ENCODE results near the gene MEFV. TPM values are rescaled to one million over a fixed set of nuclear protein-coding genes. Genes with fewer than 3 reads are reported as not detected.
"Not testable (repeated sequence)": the region's sequence is repeated elsewhere in the genome, so short reads cannot be mapped to it uniquely, and the experiment has no call there.

Gene MEFV
- total RNA-seq, 1 donor from 2014 or later, result not detected

DNA sequence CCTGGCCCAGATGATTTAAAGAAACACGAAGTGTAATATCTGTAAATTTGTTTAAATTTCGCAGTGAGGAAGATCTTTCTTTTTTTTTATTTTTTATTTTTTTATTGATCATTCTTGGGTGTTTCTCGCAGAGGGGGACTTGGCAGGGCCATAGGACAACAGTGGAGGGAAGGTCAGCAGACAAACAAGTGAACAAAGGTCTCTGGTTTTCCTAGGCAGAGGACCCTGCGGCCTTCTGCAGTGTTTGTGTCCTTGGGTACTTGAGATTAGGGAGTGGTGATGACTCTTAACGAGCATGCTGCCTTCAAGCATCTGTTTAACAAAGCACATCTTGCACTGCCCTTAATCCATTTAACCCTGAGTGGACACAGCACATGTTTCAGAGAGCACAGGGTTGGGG, 14.3 kb upstream of the MEFV start:
- not testable (repeated sequence) for DNase-seq (ENCODE audit: low read depth, low spot score)

DNA sequence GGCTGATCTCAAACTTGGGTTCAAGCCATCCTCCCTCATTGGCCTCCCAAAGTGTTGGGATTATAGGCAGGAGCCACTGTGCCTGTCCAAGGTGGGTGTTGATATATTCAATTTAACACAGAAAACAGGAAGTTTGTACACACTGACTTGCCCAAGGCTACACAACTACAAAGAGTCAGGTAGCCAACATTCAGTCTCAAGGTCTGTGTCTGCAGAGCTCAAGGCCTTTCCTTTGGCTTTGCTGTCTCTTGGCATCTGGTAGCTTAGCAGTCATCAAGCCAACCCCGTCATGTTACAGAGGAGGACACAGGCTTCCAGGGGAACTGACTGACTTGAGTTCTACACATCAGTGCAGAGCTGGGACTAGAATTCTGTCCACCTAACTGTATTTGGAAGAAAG, 11.9 kb upstream of the MEFV start:
- no peak for DNase-seq (ENCODE audit: low read depth, low spot score)

DNA sequence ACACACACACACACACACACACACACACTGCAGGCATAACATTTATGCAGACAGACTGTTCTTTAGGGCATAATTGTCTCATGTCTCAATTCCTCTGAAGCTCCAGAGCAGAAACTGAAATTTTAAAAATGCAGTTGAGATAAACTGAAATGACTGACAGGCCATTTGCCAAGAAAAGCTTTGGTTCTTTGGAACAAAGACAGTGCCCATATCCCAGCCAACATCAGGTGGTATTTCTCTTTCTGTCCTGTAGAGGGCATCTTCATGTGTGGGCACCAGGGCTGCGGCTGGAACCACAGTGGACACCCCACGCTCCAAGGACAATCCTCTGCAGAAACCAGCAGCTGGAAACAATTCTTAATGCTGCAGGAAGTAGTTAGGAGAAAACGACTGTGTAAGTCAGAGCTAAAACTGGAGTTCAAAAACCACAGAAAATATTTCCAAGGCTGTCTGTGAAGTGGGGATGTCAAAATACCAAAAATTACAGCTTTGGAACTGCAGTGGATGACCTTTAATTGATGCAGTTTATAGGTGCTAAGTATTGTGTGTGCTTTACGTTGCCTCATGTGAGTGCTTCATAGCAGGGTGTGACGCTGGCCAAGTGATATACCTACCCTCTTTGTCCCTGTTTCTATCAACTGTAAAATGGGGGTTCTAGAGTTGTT, 10.6 kb upstream of the MEFV start:
- peak; percentile 26 for DNase-seq (ENCODE audit: low read depth, low spot score)

DNA sequence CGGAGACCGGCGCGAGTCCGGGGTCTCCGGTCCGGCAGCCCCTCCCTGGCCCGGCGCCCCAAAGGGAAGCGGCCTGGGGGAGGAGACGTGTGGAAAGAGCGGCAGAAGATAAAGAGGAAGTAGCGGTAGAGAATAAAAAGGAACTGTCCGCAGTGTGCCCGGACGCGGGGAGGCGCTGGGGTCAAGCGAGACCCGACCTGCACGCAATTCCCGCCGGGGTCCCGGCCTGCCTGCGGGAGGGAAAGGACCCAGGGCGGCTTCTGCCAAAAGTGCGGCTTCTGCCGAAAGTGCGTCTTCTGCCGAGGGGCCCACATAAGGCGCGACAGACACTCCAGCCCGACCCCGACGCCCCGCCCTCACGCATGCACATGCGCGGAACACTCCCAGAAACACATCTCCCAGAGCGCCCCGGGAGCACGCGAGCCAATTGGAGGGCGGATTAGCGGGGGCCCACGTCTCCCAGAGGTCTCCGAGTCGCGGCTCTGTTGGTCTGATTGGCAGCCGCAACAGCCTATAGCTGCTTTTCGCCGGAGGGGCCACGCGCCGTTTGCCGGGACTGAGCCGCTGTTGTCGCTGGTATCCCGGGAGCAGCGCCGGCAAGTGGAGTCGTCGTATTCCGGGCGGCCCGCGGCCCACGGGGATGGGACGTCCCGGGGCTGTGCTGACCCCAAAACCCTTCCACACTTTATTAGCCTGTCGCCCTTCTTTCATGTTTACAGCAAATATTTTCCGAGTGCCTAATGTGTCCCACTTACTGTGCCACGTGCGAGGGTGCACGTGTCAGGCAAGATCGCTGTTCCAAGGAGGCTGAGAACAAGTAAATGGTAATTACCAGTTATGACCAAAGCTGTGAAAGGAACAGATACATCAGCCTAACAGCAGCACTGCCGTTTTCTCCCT, 8.0 kb upstream of the MEFV start:
- peak; percentile 91 for DNase-seq (ENCODE audit: low read depth, low spot score)

- no peak for DNase-seq (ENCODE audit: low read depth, low spot score)
Observed at GRCh38 chr16:3262517-3262916, 6.1 kb upstream of the MEFV start.

DNA sequence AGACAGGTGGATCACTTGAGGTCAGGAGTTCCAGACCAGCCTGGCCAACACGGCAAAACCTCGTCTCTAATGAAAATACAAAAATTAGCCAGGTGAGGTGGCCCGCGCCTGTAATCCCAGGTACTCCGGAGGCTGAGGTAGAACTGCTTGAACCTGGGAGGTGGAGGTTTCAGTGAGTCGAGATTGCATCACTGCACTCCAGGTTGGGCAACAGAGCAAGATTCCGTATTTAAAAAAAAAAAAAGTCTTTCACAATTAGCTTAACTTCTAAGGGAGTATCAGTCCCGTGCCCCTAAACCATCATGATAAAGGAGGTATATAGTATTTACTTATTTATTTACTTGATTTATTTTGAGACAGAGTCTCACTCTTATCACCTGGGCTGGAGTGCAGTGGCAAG, 3.4 kb upstream of the MEFV start:
- no peak for DNase-seq (ENCODE audit: low read depth, low spot score)

GRCh38 chr16:3256866-3257465, 533 bp upstream of the MEFV start:
- no peak for DNase-seq (ENCODE audit: low read depth, low spot score)

- DNase-seq (ENCODE audit: low read depth, low spot score), result no peak
Observed at GRCh38 chr16:3254309-3254708, 2.1 kb downstream of the MEFV start.

- DNase-seq (ENCODE audit: low read depth, low spot score), result no peak
Observed at GRCh38 chr16:3252967-3253366, 3.5 kb downstream of the MEFV start.

DNA sequence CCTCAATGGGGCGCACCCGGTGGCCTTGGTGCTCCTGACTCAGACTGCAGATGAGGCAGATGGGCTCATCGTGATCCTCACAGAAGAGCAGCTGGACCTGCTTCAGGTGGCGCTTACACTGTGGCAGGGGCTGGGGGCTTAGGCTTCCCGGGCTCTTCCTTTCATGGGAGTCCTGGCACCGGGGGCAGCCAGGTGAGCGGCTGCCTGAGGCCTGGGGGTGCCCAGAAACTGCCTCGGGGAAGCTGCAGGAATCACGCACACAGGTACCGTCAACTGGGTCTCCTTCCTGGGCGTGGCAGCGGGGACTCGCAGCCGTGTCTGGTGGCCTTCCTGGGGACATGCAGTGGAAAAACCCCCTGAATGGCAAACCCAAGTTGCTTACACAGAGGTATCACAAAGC, 7.0 kb downstream of the MEFV start:
- no peak for DNase-seq (ENCODE audit: low read depth, low spot score)

- no peak for DNase-seq (ENCODE audit: low read depth, low spot score)
Observed at GRCh38 chr16:3249020-3249419, 7.4 kb downstream of the MEFV start.

DNA sequence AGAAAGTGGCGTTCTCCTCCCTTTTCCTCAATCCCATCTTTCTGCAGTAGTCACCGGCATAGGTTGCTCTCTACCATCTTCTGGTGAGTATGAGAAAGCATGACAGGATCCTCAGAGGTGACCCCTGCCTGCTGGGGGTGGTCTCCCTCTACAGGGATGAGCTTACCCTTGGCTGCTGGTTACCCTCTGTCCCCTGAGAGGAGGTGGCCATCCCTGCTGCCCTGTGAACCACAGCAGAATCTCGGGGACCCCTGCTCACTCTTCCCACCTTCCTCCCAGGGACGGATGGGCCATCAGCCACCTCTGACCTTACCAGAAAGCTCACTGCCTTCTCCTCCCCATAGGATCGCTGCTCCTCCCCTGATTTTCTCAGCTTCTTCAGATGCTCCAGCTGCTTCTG, 7.8 kb downstream of the MEFV start:
- no peak for DNase-seq (ENCODE audit: low read depth, low spot score)

- DNase-seq (ENCODE audit: low read depth, low spot score), result no peak
Observed at GRCh38 chr16:3246876-3247275, 9.6 kb downstream of the MEFV start.

GRCh38 chr16:3246002-3246401, 10.4 kb downstream of the MEFV start:
- no peak for DNase-seq (ENCODE audit: low read depth, low spot score)

- no peak for DNase-seq (ENCODE audit: low read depth, low spot score)
Observed at GRCh38 chr16:3243882-3244281, 12.6 kb downstream of the MEFV start.

- no peak for DNase-seq (ENCODE audit: low read depth, low spot score)
Observed at GRCh38 chr16:3242709-3243108, 13.7 kb downstream of the MEFV start.

GRCh38 chr16:3241761-3242160, 14.7 kb downstream of the MEFV start:
- no peak for DNase-seq (ENCODE audit: low read depth, low spot score)

GRCh38 chr16:3235856-3236669, 20.4 kb downstream of the MEFV start:
- DNase-seq (ENCODE audit: low read depth, low spot score), result no peak

DNA sequence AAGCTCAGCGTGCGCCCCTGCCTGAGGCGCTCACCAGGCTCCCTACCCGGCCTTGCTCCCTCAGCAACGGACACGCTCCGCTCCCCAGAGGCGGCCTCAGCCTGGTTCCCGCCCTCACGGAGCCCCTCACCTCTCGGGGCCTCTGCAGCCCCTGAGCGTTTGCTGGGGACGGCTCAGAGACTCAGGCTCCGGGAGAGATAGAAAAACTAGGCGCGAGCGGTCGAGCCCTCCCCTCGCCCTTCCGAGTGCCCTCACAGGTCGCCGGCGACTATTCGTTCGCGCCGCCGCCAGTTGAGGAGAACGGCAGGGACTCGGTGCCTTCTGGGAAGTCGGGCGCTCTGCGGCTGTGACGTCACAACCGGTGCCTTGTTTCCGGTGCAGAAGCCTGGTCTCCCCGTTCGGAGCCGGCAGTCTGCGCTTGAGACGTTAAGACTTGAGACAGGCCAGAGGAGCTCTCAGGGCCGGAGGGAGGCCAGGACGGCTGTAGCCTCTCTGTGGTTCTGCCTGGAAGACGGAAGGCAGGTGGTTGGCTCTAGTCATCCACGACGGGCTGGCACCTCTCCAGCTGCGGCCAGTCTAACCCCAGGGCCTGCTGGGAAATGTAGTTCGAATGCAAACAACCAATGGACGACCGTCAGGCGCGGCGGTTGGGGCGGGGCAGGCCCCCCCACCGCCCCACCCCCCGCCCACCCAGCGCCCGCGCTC, 21.4 kb downstream of the MEFV start, which contains the start of gene ZNF200:
Gene ZNF200, minus strand, starts transcription at position 302 of the 705 bp plus-strand sequence. CDS start 1,403 bp downstream, outside the sequence.
- peak; percentile 87 for DNase-seq (ENCODE audit: low read depth, low spot score)

GRCh38 chr16:3234543-3234856, 21.9 kb downstream of the MEFV start:
- no peak for DNase-seq (ENCODE audit: low read depth, low spot score)

DNA sequence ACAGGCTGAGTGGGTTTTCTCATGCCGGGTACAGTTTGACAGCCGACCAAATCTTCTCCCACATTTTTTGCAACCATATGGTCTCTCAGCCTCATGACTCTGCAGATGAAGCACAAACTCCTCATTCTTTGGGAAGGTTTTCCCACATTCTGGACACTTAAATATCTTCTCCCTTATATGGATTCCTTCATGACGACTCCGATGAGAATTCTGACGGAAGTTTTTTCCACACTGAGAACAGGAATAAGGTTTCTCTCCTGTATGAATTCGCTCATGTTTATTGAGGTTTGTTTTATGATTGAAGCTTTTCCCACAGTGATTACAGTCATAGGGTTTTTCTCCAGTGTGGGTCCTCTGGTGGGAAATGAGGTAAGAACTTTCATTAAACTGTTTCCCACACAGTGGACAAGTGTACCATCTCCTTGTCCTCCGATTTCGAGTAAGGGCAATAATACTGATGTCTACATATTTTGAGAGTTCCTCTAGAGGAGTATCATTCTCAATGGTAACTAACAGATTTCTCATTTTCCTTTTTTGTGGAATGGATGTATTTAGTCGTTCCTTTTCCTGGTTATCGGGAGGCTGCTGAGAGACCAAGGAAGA, 32.4 kb downstream of the MEFV start:
- DNase-seq (ENCODE audit: low read depth, low spot score), result no peak

Measured in pulmonary artery endothelial cell (primary cell).